Stomach (tissue), 9 donors: ENCODE data around the gene MRPL54. TPM values are rescaled to one million over a fixed set of nuclear protein-coding genes. Genes with fewer than 3 reads are reported as not detected.
A peak's percentile ranks its signal among the peaks of the same experiment; 100 is the strongest.

Source experiments
- DNase-seq, 2 donors: peaks; one replicate each; pipeline versions ENCODE4 v3.0.0 to v3.0.0-alpha.2; 2013 to 2019
- H3K27ac ChIP-seq, 5 donors: fragments of 200-600 bp in 4 of 5; sonication (generic) in 4 of 5; one replicate each; pipeline ENCODE4 v1.5.1; 2013 to 2019; ENCODE audit warnings: mild to moderate bottlenecking in 1 of 5, moderate library complexity in 1 of 5
- H3K27me3 ChIP-seq, 3 donors: fragments of 200-600 bp; sonication (generic); one replicate each; pipeline ENCODE4 v1.5.1; 2017 to 2019; ENCODE audit warnings: mixed run types in 1 of 3
- H3K36me3 ChIP-seq, 4 donors: fragments of 200-600 bp; sonication (generic); 1 replicate in 3 of 4; 2 replicates in 1 of 4; pipeline ENCODE4 v1.5.1; 2016 to 2019
- H3K4me1 ChIP-seq, 4 donors: fragments of 200-600 bp; sonication (generic); one replicate each; pipeline ENCODE4 v1.5.1; 2016 to 2019
- H3K4me3 ChIP-seq, 4 donors: fragments of 200-600 bp; sonication (generic) in 3 of 4; one replicate each; pipeline ENCODE4 v1.5.1; 2016 to 2019; ENCODE audit warnings: mild to moderate bottlenecking in 1 of 4
- H3K9me3 ChIP-seq, 4 donors: fragments of 200-600 bp; sonication (generic); one replicate each; pipeline ENCODE4 v1.5.1; 2016 to 2019
- EP300 ChIP-seq: sonication (generic); formaldehyde crosslinking; IDR thresholded peaks from one replicate; pipeline ENCODE4 v1.6.1; 2017; ENCODE audit warnings: antibody characterized with exemption
- POLR2A ChIP-seq, 4 donors: fragments of 450-650 bp; IDR thresholded peaks; one replicate each; pipeline ENCODE4 v1.6.1; 2016; ENCODE audit warnings: antibody characterized with exemption in 4 of 4, control low read depth in 2 of 4, mild to moderate bottlenecking in 1 of 4, moderate library complexity in 1 of 4
- POLR2AphosphoS5 ChIP-seq, 3 donors: sonication (generic); formaldehyde crosslinking; IDR thresholded peaks; one replicate each; pipeline ENCODE4 v1.6.1; 2016; ENCODE audit warnings: antibody characterized with exemption in 3 of 3
- WGBS, 5 donors: extraction: QIAGEN DNeasy Blood & Tissue Kit in 3 of 5; methylation state at CpG; one replicate each; pipeline versions ENCODE4 v1.1.5 to v1.1.7; 2013 to 2018; 5-methylcytosine and 5-hydroxymethylcytosine counted together
- intact Hi-C: fragments of 100-400 bp; cut with DNase I; formaldehyde crosslinking; loops from one replicate; pipeline ENCODE4 v1.15.1; 2023; ENCODE audit warnings: low total_unique reads
- polyA plus RNA-seq, 3 donors: library from polyadenylated mRNA; stranded (reverse); fragments of 200-250 nt; gene quantifications; one replicate each; pipeline ENCODE4 v1.2.3, GENCODE V29; 2013
- total RNA-seq, 5 donors: library from RNA; depleted of rRNA; stranded (reverse); fragments of >200 nt; gene quantifications; one replicate each; pipeline versions ENCODE4 v1.1.0 to v1.2.3, GENCODE V29; 2014 to 2016
- TF ChIP-seq, protein P1 (sequence below), 7 experiments: fragments of 450-650 bp in 4 of 7; fragments of 200-600 bp in 3 of 7; sonication (generic) in 3 of 7; IDR thresholded peaks; one replicate each; pipeline ENCODE4 v1.5.1; 2016 to 2019; ENCODE audit warnings: antibody characterized with exemption in 7 of 7, control low read depth in 2 of 7, mild to moderate bottlenecking in 1 of 7
- donor health status: healthy with polysubstance abuse.
- donor health status: Bipolar disorder and iron deficiency.
- donor health status: healthy.

The MRPL54 gene
- total and polyA plus RNA-seq, 8 donors = 15.2 to 221 (median 159) TPM

GRCh38 chr19:3759482-3760254 is 2.8 kb upstream of the MRPL54 start:
- 83 to 89% (median 89%) methylated on average over 13 to 19 of the region's 19 CpGs for WGBS, 5 donors
- H3K9me3 ChIP-seq = no peaks in the 10 kb centered on the region
- TF ChIP-seq POLR2A (IDR thresholded peaks at IDR 0.05) = no peak
- TF ChIP-seq, protein P1, sequence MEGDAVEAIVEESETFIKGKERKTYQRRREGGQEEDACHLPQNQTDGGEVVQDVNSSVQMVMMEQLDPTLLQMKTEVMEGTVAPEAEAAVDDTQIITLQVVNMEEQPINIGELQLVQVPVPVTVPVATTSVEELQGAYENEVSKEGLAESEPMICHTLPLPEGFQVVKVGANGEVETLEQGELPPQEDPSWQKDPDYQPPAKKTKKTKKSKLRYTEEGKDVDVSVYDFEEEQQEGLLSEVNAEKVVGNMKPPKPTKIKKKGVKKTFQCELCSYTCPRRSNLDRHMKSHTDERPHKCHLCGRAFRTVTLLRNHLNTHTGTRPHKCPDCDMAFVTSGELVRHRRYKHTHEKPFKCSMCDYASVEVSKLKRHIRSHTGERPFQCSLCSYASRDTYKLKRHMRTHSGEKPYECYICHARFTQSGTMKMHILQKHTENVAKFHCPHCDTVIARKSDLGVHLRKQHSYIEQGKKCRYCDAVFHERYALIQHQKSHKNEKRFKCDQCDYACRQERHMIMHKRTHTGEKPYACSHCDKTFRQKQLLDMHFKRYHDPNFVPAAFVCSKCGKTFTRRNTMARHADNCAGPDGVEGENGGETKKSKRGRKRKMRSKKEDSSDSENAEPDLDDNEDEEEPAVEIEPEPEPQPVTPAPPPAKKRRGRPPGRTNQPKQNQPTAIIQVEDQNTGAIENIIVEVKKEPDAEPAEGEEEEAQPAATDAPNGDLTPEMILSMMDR (IDR thresholded peaks at IDR 0.05) = no peak
- TF ChIP-seq POLR2AphosphoS5 (IDR thresholded peaks at IDR 0.05) = no peak
- TF ChIP-seq EP300 = no peak
- peak overlapping the region in 1 of 4 donors; percentile 80 for H3K4me3 ChIP-seq
- H3K4me1 ChIP-seq = peaks cover 26 to 58% (median 51%) of the 10 kb centered on the region in 4 donors
- peaks cover 26 to 36% (median 34%) of the 10 kb centered on the region in 4 donors for H3K36me3 ChIP-seq
- no peaks in the 10 kb centered on the region for H3K27me3 ChIP-seq
- no peak overlapping the region for H3K27ac ChIP-seq
- DNase-seq = no peak
- intact Hi-C loops = no loop called here

DNA sequence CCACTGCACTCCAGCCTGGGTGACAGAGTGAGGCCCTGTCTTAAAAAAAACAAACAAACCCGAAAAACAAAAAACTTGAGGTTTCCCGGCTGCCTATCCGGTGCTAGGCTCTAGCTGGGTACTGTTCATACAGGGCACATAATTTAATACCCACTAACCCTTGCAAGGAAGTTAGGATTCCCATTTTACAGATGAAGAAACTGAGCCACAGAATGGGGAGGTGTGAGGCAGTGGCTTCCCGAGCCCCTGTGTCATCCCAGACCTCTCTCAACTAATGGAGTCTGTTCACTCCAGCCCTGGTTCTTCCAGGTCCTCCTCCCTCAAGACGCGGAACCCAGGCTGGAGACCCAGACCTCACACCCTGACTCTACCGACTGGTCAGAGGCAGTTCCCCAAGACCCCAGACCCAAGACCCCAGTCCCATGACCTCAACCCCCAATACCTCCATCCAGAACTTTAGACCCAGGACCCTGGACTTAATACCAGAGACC is 1.6 kb upstream of the MRPL54 start:
- WGBS, 5 donors = 8 to 25% (median 13%) methylated on average over 7 of the region's 7 CpGs
- peak in 1 of 2 donors; percentile 44 for DNase-seq
- intact Hi-C loops = no loop called here

DNA sequence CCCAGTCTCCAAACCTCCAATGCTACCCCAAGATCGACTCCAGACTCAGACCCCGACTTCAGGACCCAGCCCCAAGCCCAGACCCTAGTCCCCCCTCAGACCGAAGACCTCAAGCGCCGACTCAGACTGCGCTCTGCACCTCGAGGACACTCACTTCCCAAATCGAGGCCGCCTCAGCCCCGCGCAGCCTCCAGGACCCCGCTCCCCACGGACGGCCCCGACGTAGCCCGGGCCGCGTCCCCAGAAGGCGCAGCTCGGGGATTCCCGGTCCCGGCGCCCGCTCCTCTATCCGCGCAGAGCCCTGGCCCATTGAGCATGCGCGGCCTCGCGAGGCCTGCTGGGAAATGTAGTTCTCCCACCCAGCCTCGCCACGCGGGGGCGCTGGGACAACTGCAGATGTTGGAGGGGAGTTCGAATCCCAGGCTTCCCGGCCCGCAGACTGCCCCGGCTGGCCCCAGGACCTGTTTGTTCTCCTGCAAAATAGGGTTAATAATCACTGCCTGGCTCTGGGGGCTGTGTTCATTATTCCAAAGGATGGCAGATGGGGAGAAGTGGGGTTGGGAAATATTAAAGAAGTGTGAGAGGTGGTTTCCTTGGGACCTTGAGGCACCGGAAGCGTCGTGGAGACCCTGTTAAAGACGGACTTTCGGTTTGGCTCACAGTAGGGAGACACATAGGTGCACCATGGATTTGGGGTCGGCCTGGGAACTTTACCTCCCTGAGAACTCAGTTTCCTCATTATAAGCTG is 926 bp upstream of the MRPL54 start, which contains the start of gene APBA3:
Gene APBA3 (minus strand): TSS at position 311 of the 748 bp plus-strand sequence. CDS start 1,428 bp downstream, outside the sequence.
- TF ChIP-seq EP300 (no peak), POLR2AphosphoS5 (IDR thresholded peaks at IDR 0.05) (peak; percentile 74 to 93 (median 86)), POLR2A (IDR thresholded peaks at IDR 0.05) (peak in 1 of 4 donors; percentile 45)
- TF ChIP-seq, protein P1 (IDR thresholded peaks at IDR 0.05) = peak in 5 of 7 experiments; percentile 40 to 85 (median 75)
- WGBS, 5 donors = 3 to 7% (median 4%) methylated on average over 15 to 45 of the region's 45 CpGs
- intact Hi-C loops = no loop called here
- H3K4me3 ChIP-seq = peak within 1 kb of the TSS; percentile 78 to 96 (median 80)
- no peaks in the 10 kb centered on the region for H3K27me3 ChIP-seq
- peak; percentile 95 to 96 for DNase-seq
- H3K27ac ChIP-seq = peak within 1 kb of the TSS; percentile 85 to 100 (median 98)
- H3K36me3 ChIP-seq = peaks cover 43 to 50% (median 49%) of the 10 kb centered on the region in 4 donors
- no peaks in the 10 kb centered on the region for H3K9me3 ChIP-seq
- peaks cover 26 to 63% (median 52%) of the 10 kb centered on the region in 4 donors for H3K4me1 ChIP-seq

More for the DNA sequence above, 1.6 kb upstream of the MRPL54 start:
- no peaks in the 10 kb centered on the region for H3K27me3 ChIP-seq
- TF ChIP-seq EP300 = no peak
- no peak for TF ChIP-seq POLR2A (IDR thresholded peaks at IDR 0.05)
- TF ChIP-seq, protein P1 (IDR thresholded peaks at IDR 0.05) = no peak
- TF ChIP-seq POLR2AphosphoS5 (IDR thresholded peaks at IDR 0.05) = no peak
- peaks cover 26 to 58% (median 51%) of the 10 kb centered on the region in 4 donors for H3K4me1 ChIP-seq
- H3K9me3 ChIP-seq = no peaks in the 10 kb centered on the region
- H3K4me3 ChIP-seq = peak overlapping the region; percentile 78 to 96 (median 80)
- H3K36me3 ChIP-seq = peaks cover 36 to 46% (median 43%) of the 10 kb centered on the region in 4 donors
- H3K27ac ChIP-seq = peak overlapping the region; percentile 81 to 100 (median 98)

DNA sequence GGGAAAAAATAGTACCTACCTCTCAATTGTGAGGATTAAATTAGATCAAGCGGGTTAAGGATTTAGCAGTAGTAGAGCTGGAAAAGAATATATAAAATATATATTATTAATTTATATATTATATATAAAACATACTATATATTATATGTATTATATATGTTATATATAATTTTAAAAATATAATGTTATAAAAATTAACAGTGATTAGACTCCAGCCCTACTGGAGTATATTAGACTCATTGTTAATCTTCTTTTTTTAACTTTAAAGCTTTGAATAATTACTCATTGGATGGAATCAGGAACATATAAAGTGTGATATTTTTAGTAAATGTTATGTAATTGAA is 380 bp upstream of the MRPL54 start:
- peaks cover 45 to 52% (median 51%) of the 10 kb centered on the region in 4 donors for H3K36me3 ChIP-seq
- intact Hi-C loops = no loop called here
- TF ChIP-seq, protein P1 (IDR thresholded peaks at IDR 0.05) = no peak
- no peak for TF ChIP-seq POLR2AphosphoS5 (IDR thresholded peaks at IDR 0.05)
- no peak for TF ChIP-seq EP300
- TF ChIP-seq POLR2A (IDR thresholded peaks at IDR 0.05) = no peak
- 53 to 61% (median 58%) methylated on average over 1 of the region's 1 CpG for WGBS, 5 donors
- H3K27ac ChIP-seq = peak overlapping the region; percentile 81 to 100 (median 98)
- no peak for DNase-seq
- no peaks in the 10 kb centered on the region for H3K9me3 ChIP-seq
- H3K27me3 ChIP-seq = no peaks in the 10 kb centered on the region
- H3K4me1 ChIP-seq = peaks cover 26 to 66% (median 52%) of the 10 kb centered on the region in 4 donors
- peak overlapping the region in 1 of 4 donors; percentile 75 for H3K4me3 ChIP-seq
